ENCODE measurements around the gene TES.

Gene TES

GRCh38 chr7:116271963-116272886, 61.9 kb downstream of the TES start:
- Histone ChIP-seq H3K36me3 (ENCODE audit: insufficient read depth, low read length) (no peaks in the 10 kb centered on the region), H3K9ac (ENCODE audit: low read depth, low read length) (peak overlapping the region; percentile 73), H3K4me1 (ENCODE audit: control insufficient read depth, insufficient read depth, low read length) (peaks cover 49% of the 10 kb centered on the region), H3K4me2 (ENCODE audit: low read length) (peak overlapping the region; percentile 81), H3K9me3 (replicated peaks; ENCODE audit: low read length) (no peaks in the 10 kb centered on the region), H3K27me3 (ENCODE audit: control insufficient read depth, insufficient read depth, low read length) (no peaks in the 10 kb centered on the region), H3K4me3 (ENCODE audit: low read length) (peak overlapping the region; percentile 54)

- Histone ChIP-seq H3K4me3 (ENCODE audit: low read length) (no peak overlapping the region), H3K36me3 (ENCODE audit: insufficient read depth, low read length) (no peaks in the 10 kb centered on the region), H3K4me2 (ENCODE audit: low read length) (no peak overlapping the region), H3K27me3 (ENCODE audit: control insufficient read depth, insufficient read depth, low read length) (no peaks in the 10 kb centered on the region), H3K9ac (ENCODE audit: low read depth, low read length) (no peak overlapping the region), H3K4me1 (ENCODE audit: control insufficient read depth, insufficient read depth, low read length) (peaks cover 49% of the 10 kb centered on the region), H3K9me3 (replicated peaks; ENCODE audit: low read length) (no peaks in the 10 kb centered on the region)
Observed at GRCh38 chr7:116273283-116273917, 63.1 kb downstream of the TES start.

GRCh38 chr7:116273918-116274301, 63.6 kb downstream of the TES start:
- Histone ChIP-seq H3K4me2 (ENCODE audit: low read length) (no peak overlapping the region), H3K9me3 (replicated peaks; ENCODE audit: low read length) (no peaks in the 10 kb centered on the region), H3K36me3 (ENCODE audit: insufficient read depth, low read length) (no peaks in the 10 kb centered on the region), H3K4me1 (ENCODE audit: control insufficient read depth, insufficient read depth, low read length) (peaks cover 49% of the 10 kb centered on the region), H3K4me3 (ENCODE audit: low read length) (no peak overlapping the region), H3K27me3 (ENCODE audit: control insufficient read depth, insufficient read depth, low read length) (no peaks in the 10 kb centered on the region), H3K9ac (ENCODE audit: low read depth, low read length) (no peak overlapping the region)

- H3K36me3 ChIP-seq (ENCODE audit: insufficient read depth, low read length): no peaks in the 10 kb centered on the region
- no peak overlapping the region for H3K4me2 ChIP-seq (ENCODE audit: low read length)
- H3K4me1 ChIP-seq (ENCODE audit: control insufficient read depth, insufficient read depth, low read length): peaks cover 20% of the 10 kb centered on the region
- H3K9ac ChIP-seq (ENCODE audit: low read depth, low read length): no peak overlapping the region
- H3K4me3 ChIP-seq (ENCODE audit: low read length): no peak overlapping the region
- no peaks in the 10 kb centered on the region for H3K9me3 ChIP-seq (replicated peaks; ENCODE audit: low read length)
- H3K27me3 ChIP-seq (ENCODE audit: control insufficient read depth, insufficient read depth, low read length): no peaks in the 10 kb centered on the region
Observed at GRCh38 chr7:116277070-116277469, 66.7 kb downstream of the TES start.

- no peaks in the 10 kb centered on the region for H3K27me3 ChIP-seq (ENCODE audit: control insufficient read depth, insufficient read depth, low read length)
- no peak overlapping the region for H3K4me2 ChIP-seq (ENCODE audit: low read length)
- H3K9ac ChIP-seq (ENCODE audit: low read depth, low read length): no peak overlapping the region
- H3K4me1 ChIP-seq (ENCODE audit: control insufficient read depth, insufficient read depth, low read length): peaks cover 3% of the 10 kb centered on the region
- no peaks in the 10 kb centered on the region for H3K36me3 ChIP-seq (ENCODE audit: insufficient read depth, low read length)
- no peaks in the 10 kb centered on the region for H3K9me3 ChIP-seq (replicated peaks; ENCODE audit: low read length)
- no peak overlapping the region for H3K4me3 ChIP-seq (ENCODE audit: low read length)
Observed at GRCh38 chr7:116279217-116279616, 68.9 kb downstream of the TES start.

- H3K4me1 ChIP-seq (ENCODE audit: control insufficient read depth, insufficient read depth, low read length): peaks cover 7% of the 10 kb centered on the region
- no peaks in the 10 kb centered on the region for H3K9me3 ChIP-seq (replicated peaks; ENCODE audit: low read length)
- no peak overlapping the region for H3K4me3 ChIP-seq (ENCODE audit: low read length)
- no peaks in the 10 kb centered on the region for H3K27me3 ChIP-seq (ENCODE audit: control insufficient read depth, insufficient read depth, low read length)
- no peak overlapping the region for H3K9ac ChIP-seq (ENCODE audit: low read depth, low read length)
- no peaks in the 10 kb centered on the region for H3K36me3 ChIP-seq (ENCODE audit: insufficient read depth, low read length)
- H3K4me2 ChIP-seq (ENCODE audit: low read length): no peak overlapping the region
Observed at GRCh38 chr7:116280803-116281202, 70.5 kb downstream of the TES start.

GRCh38 chr7:116283595-116284204, 73.4 kb downstream of the TES start:
- Histone ChIP-seq H3K9me3 (replicated peaks; ENCODE audit: low read length) (no peaks in the 10 kb centered on the region), H3K9ac (ENCODE audit: low read depth, low read length) (no peak overlapping the region), H3K27me3 (ENCODE audit: control insufficient read depth, insufficient read depth, low read length) (no peaks in the 10 kb centered on the region), H3K4me3 (ENCODE audit: low read length) (no peak overlapping the region), H3K4me2 (ENCODE audit: low read length) (no peak overlapping the region), H3K36me3 (ENCODE audit: insufficient read depth, low read length) (no peaks in the 10 kb centered on the region), H3K4me1 (ENCODE audit: control insufficient read depth, insufficient read depth, low read length) (peaks cover 7% of the 10 kb centered on the region)

- Histone ChIP-seq H3K4me2 (ENCODE audit: low read length) (no peak overlapping the region), H3K4me1 (ENCODE audit: control insufficient read depth, insufficient read depth, low read length) (peaks cover 7% of the 10 kb centered on the region), H3K4me3 (ENCODE audit: low read length) (no peak overlapping the region), H3K36me3 (ENCODE audit: insufficient read depth, low read length) (no peaks in the 10 kb centered on the region), H3K9ac (ENCODE audit: low read depth, low read length) (no peak overlapping the region), H3K27me3 (ENCODE audit: control insufficient read depth, insufficient read depth, low read length) (no peaks in the 10 kb centered on the region), H3K9me3 (replicated peaks; ENCODE audit: low read length) (no peaks in the 10 kb centered on the region)
Observed at GRCh38 chr7:116284390-116284789, 74.1 kb downstream of the TES start.

GRCh38 chr7:116285252-116285651, 74.9 kb downstream of the TES start:
- no peaks in the 10 kb centered on the region for H3K36me3 ChIP-seq (ENCODE audit: insufficient read depth, low read length)

GRCh38 chr7:116290740-116291139, 80.4 kb downstream of the TES start:
- Histone ChIP-seq H3K27me3 (ENCODE audit: control insufficient read depth, insufficient read depth, low read length) (no peaks in the 10 kb centered on the region), H3K4me2 (ENCODE audit: low read length) (no peak overlapping the region), H3K4me3 (ENCODE audit: low read length) (no peak overlapping the region), H3K9me3 (replicated peaks; ENCODE audit: low read length) (no peaks in the 10 kb centered on the region), H3K4me1 (ENCODE audit: control insufficient read depth, insufficient read depth, low read length) (no peaks in the 10 kb centered on the region), H3K9ac (ENCODE audit: low read depth, low read length) (no peak overlapping the region), H3K36me3 (ENCODE audit: insufficient read depth, low read length) (no peaks in the 10 kb centered on the region)

More at GRCh38 chr7:116285252-116285651, 74.9 kb downstream of the TES start:
- no peaks in the 10 kb centered on the region for H3K9me3 ChIP-seq (replicated peaks; ENCODE audit: low read length)
- no peak overlapping the region for H3K4me2 ChIP-seq (ENCODE audit: low read length)
- peaks cover 7% of the 10 kb centered on the region for H3K4me1 ChIP-seq (ENCODE audit: control insufficient read depth, insufficient read depth, low read length)
- H3K27me3 ChIP-seq (ENCODE audit: control insufficient read depth, insufficient read depth, low read length): no peaks in the 10 kb centered on the region
- no peak overlapping the region for H3K9ac ChIP-seq (ENCODE audit: low read depth, low read length)
- no peak overlapping the region for H3K4me3 ChIP-seq (ENCODE audit: low read length)

- Histone ChIP-seq H3K4me3 (ENCODE audit: low read length) (no peak overlapping the region), H3K9ac (ENCODE audit: low read depth, low read length) (no peak overlapping the region), H3K4me2 (ENCODE audit: low read length) (no peak overlapping the region), H3K9me3 (replicated peaks; ENCODE audit: low read length) (no peaks in the 10 kb centered on the region), H3K4me1 (ENCODE audit: control insufficient read depth, insufficient read depth, low read length) (no peaks in the 10 kb centered on the region), H3K36me3 (ENCODE audit: insufficient read depth, low read length) (no peaks in the 10 kb centered on the region), H3K27me3 (ENCODE audit: control insufficient read depth, insufficient read depth, low read length) (no peaks in the 10 kb centered on the region)
Observed at GRCh38 chr7:116291937-116292336, 81.6 kb downstream of the TES start.
